Stomach (tissue), 9 donors: Measurements from ENCODE around the gene FAM193A. TPM values are rescaled to one million over a fixed set of nuclear protein-coding genes. Genes with fewer than 3 reads are reported as not detected.

Source experiments
- DNase-seq, 2 donors: peaks; one replicate each; pipeline versions ENCODE4 v3.0.0 to v3.0.0-alpha.2; 2013 to 2019
- H3K27ac ChIP-seq, 5 donors: fragments of 200-600 bp in 4 of 5; sonication (generic) in 4 of 5; one replicate each; pipeline ENCODE4 v1.5.1; 2013 to 2019; ENCODE audit warnings: mild to moderate bottlenecking in 1 of 5, moderate library complexity in 1 of 5
- H3K27me3 ChIP-seq, 3 donors: fragments of 200-600 bp; sonication (generic); one replicate each; pipeline ENCODE4 v1.5.1; 2017 to 2019; ENCODE audit warnings: mixed run types in 1 of 3
- H3K36me3 ChIP-seq, 4 donors: fragments of 200-600 bp; sonication (generic); 1 replicate in 3 of 4; 2 replicates in 1 of 4; pipeline ENCODE4 v1.5.1; 2016 to 2019
- H3K4me1 ChIP-seq, 4 donors: fragments of 200-600 bp; sonication (generic); one replicate each; pipeline ENCODE4 v1.5.1; 2016 to 2019
- H3K4me3 ChIP-seq, 4 donors: fragments of 200-600 bp; sonication (generic) in 3 of 4; one replicate each; pipeline ENCODE4 v1.5.1; 2016 to 2019; ENCODE audit warnings: mild to moderate bottlenecking in 1 of 4
- H3K9me3 ChIP-seq, 4 donors: fragments of 200-600 bp; sonication (generic); one replicate each; pipeline ENCODE4 v1.5.1; 2016 to 2019
- EP300 ChIP-seq: sonication (generic); formaldehyde crosslinking; IDR thresholded peaks from one replicate; pipeline ENCODE4 v1.6.1; 2017; ENCODE audit warnings: antibody characterized with exemption
- POLR2A ChIP-seq, 4 donors: fragments of 450-650 bp; IDR thresholded peaks; one replicate each; pipeline ENCODE4 v1.6.1; 2016; ENCODE audit warnings: antibody characterized with exemption in 4 of 4, control low read depth in 2 of 4, mild to moderate bottlenecking in 1 of 4, moderate library complexity in 1 of 4
- POLR2AphosphoS5 ChIP-seq, 3 donors: sonication (generic); formaldehyde crosslinking; IDR thresholded peaks; one replicate each; pipeline ENCODE4 v1.6.1; 2016; ENCODE audit warnings: antibody characterized with exemption in 3 of 3
- WGBS, 5 donors: extraction: QIAGEN DNeasy Blood & Tissue Kit in 3 of 5; methylation state at CpG; one replicate each; pipeline versions ENCODE4 v1.1.5 to v1.1.7; 2013 to 2018; 5-methylcytosine and 5-hydroxymethylcytosine counted together
- intact Hi-C: fragments of 100-400 bp; cut with DNase I; formaldehyde crosslinking; loops from one replicate; pipeline ENCODE4 v1.15.1; 2023; ENCODE audit warnings: low total_unique reads
- polyA plus RNA-seq, 3 donors: library from polyadenylated mRNA; stranded (reverse); fragments of 200-250 nt; gene quantifications; one replicate each; pipeline ENCODE4 v1.2.3, GENCODE V29; 2013
- total RNA-seq, 5 donors: library from RNA; depleted of rRNA; stranded (reverse); fragments of >200 nt; gene quantifications; one replicate each; pipeline versions ENCODE4 v1.1.0 to v1.2.3, GENCODE V29; 2014 to 2016
- TF ChIP-seq, protein P1 (sequence below), 7 experiments: fragments of 450-650 bp in 4 of 7; fragments of 200-600 bp in 3 of 7; sonication (generic) in 3 of 7; IDR thresholded peaks; one replicate each; pipeline ENCODE4 v1.5.1; 2016 to 2019; ENCODE audit warnings: antibody characterized with exemption in 7 of 7, control low read depth in 2 of 7, mild to moderate bottlenecking in 1 of 7
- donor health status: healthy with polysubstance abuse.
- donor health status: Bipolar disorder and iron deficiency.
- donor health status: healthy.

Gene FAM193A
- total and polyA plus RNA-seq, 8 donors: 4.9 to 107 (median 26.0) TPM

DNA sequence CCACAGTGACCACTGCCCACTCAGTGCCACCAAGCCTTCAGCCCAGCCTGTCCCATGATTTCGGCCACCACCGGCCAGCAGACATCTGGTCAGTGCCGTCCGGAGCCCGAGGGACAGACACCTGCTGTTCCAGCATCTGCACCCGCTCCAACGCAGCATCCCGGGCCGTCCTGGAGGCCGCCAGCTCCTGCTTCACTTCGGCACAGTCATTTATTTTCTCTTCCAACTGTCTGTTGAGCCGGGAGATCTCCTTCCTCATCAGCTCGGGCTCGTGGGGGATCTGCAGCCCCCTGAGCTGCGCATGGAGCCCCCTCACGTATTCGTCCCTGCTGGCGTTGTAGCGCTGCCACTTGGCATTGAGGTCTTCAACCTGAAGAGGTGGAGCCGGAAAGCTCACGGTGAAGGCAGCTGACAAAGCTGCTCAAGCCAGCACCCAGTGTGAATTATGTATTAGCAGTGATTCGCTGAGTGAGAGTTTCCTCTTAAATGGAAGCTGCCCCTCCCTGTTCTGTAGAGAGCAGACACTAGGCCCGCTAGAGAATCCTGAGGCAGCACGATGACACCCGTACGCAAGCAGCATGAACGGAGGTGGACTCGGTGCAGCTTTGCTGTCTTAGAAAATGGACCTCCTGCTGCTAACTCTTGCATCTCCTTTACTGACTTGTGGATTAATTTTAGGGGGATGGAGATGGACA lies 208.3 kb downstream of the FAM193A start:
- Histone ChIP-seq H3K4me1 (peaks cover 6 to 38% (median 12%) of the 10 kb centered on the region in 4 donors), H3K4me3 (no peak overlapping the region), H3K36me3 (peaks cover 60 to 75% (median 71%) of the 10 kb centered on the region in 4 donors), H3K27me3 (no peaks in the 10 kb centered on the region), H3K9me3 (no peaks in the 10 kb centered on the region), H3K27ac (peak overlapping the region in 2 of 5 donors; percentile 12 to 26)
- intact Hi-C loops: no loop called here
- WGBS, 5 donors: 92 to 94% (median 93%) methylated on average over 28 of the region's 28 CpGs
- DNase-seq: no peak
- TF ChIP-seq, protein P1, sequence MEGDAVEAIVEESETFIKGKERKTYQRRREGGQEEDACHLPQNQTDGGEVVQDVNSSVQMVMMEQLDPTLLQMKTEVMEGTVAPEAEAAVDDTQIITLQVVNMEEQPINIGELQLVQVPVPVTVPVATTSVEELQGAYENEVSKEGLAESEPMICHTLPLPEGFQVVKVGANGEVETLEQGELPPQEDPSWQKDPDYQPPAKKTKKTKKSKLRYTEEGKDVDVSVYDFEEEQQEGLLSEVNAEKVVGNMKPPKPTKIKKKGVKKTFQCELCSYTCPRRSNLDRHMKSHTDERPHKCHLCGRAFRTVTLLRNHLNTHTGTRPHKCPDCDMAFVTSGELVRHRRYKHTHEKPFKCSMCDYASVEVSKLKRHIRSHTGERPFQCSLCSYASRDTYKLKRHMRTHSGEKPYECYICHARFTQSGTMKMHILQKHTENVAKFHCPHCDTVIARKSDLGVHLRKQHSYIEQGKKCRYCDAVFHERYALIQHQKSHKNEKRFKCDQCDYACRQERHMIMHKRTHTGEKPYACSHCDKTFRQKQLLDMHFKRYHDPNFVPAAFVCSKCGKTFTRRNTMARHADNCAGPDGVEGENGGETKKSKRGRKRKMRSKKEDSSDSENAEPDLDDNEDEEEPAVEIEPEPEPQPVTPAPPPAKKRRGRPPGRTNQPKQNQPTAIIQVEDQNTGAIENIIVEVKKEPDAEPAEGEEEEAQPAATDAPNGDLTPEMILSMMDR (IDR thresholded peaks at IDR 0.05): no peak
- no peak for TF ChIP-seq EP300
- TF ChIP-seq POLR2AphosphoS5 (IDR thresholded peaks at IDR 0.05): no peak

DNA sequence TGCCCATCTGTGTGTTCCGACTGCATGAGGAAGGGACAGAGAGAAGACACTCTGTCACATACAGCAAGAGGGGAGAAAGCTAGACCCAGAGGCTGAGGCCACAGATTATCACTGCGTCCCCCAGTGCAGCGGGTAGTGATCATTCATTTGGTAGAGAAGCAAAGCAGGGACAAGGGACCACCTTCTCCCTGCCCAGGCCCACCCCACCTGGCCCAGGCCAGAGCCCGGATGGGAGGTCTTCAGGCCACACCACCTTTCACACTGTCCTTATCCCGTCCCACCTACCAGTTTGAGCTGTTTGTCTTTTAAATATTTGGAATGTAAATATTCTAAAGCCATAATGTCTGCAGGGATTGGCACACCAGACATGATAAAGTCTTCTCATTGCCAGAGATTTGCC lies 209.1 kb downstream of the FAM193A start:
- Histone ChIP-seq H3K36me3 (peaks cover 60 to 79% (median 71%) of the 10 kb centered on the region in 4 donors), H3K27me3 (no peaks in the 10 kb centered on the region), H3K9me3 (no peaks in the 10 kb centered on the region), H3K4me1 (peaks cover 9 to 44% (median 14%) of the 10 kb centered on the region in 4 donors), H3K27ac (peak overlapping the region in 3 of 5 donors; percentile 35 to 62 (median 44)), H3K4me3 (no peak overlapping the region)
- no peak for DNase-seq
- whole genome bisulfite sequencing, 5 donors: 82 to 92% (median 88%) methylated on average over 5 of the region's 5 CpGs
- intact Hi-C loops: no loop called here
- TF ChIP-seq POLR2AphosphoS5 (IDR thresholded peaks at IDR 0.05) (no peak), POLR2A (IDR thresholded peaks at IDR 0.05) (no peak), EP300 (no peak)
- TF ChIP-seq, protein P1 (IDR thresholded peaks at IDR 0.05): no peak

DNA sequence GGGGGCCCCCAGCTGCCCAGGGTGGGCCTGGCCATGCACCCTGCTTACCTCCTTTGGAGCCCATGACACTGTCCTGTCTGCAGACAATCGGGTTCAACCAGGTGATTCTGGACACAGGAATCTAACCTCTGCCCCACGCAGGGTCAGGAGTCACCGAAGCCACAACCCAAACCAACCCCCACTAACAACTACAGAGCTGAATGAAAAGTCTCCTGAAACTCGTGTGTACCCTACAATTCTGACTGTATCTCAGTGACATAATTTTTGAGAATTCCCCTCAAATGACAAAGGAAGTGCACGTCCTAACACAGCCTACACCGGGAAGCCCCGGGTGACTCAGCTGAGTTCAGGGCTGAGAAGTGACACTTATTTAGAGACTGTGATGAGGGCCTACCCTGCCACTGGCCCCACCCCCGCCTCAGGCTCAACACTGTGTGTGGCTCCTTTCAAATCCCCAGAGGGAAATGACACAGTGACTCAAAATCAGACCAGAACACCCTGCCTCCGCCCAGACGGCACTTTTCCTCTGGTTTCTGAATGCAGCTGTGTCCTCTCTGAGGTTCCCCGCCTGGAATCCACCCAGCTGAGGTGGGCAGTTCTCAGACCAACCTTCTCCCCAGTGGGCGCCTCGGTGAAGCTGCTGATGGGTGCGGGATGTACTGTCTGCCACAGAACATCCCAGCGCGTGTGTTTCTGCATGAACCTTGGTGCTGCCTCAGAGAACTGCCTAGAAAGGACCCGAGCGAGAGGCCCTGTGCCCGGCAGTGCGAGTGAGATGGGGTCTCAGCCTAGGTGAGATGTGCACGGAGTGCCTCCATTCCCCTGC lies 209.7 kb downstream of the FAM193A start:
- peaks cover 60 to 82% (median 67%) of the 10 kb centered on the region in 4 donors for H3K36me3 ChIP-seq
- peak; percentile 44 to 63 for DNase-seq

More for the DNA sequence above, 209.7 kb downstream of the FAM193A start:
- TF ChIP-seq EP300 (no peak), POLR2A (IDR thresholded peaks at IDR 0.05) (no peak), POLR2AphosphoS5 (IDR thresholded peaks at IDR 0.05) (no peak)
- TF ChIP-seq, protein P1 (IDR thresholded peaks at IDR 0.05): no peak
- intact Hi-C loops: no loop called here
- 65 to 75% (median 68%) methylated on average over 10 to 21 of the region's 21 CpGs for WGBS, 5 donors
- no peak overlapping the region for H3K4me3 ChIP-seq
- H3K4me1 ChIP-seq: peaks cover 13 to 51% (median 21%) of the 10 kb centered on the region in 4 donors
- no peaks in the 10 kb centered on the region for H3K27me3 ChIP-seq
- peak overlapping the region; percentile 25 to 65 (median 42) for H3K27ac ChIP-seq
- no peaks in the 10 kb centered on the region for H3K9me3 ChIP-seq
